ENCODE results near the gene HRAS. TPM values are rescaled to one million over a fixed set of nuclear protein-coding genes. Genes with fewer than 3 reads are reported as not detected.

HRAS gene
- total RNA-seq, 2 donors from 2014 or later, result 29.5 to 73.2 TPM

DNA sequence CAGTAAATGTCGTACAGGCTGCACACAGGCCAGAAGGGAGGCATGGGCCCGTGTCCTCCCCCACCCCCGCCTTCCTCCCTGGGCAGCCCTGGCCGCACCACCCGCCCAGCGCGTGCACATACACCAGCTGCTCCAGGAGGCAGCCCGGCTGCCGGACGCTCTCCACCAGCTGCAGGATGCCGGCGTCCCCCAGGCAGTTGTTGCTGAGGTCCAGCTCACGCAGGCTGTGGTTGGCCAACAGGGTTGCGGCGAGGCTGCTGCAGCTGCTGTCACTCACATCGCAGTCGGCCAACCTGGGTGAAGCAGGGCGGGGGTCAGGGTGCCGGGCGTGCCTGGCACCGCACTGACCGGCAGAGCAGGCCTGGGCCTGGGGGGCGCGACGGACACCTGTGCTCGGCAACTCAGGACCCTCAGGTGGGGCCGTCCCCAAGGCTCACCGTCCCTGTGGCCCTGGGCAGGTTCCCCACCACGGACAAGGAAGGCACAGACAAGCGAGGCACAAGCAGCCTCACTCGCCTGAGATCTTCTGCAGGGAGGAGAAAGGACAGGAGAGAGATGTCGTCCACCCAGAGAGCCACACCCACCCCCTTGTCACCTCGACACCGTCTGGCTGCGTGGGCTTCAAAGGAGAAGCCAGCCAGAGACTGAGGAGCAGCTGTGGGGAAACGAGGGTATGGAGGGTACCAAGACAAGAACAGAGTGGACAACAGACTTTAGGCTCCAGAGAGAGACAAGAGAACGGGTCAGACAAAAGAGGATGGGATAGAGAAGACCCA is 40.4 kb downstream of the HRAS start:
- ATAC-seq (replicated peaks), result no peak
- Mint-ChIP-seq H3K4me3 (no peak overlapping the region), H3K27ac (no peak overlapping the region), H3K36me3 (ENCODE audit: low read depth) (peaks cover 53% of the 10 kb centered on the region), H3K4me1 (peaks cover 5% of the 10 kb centered on the region), H3K27me3 (no peaks in the 10 kb centered on the region), H3K9me3 (no peaks in the 10 kb centered on the region)

DNA sequence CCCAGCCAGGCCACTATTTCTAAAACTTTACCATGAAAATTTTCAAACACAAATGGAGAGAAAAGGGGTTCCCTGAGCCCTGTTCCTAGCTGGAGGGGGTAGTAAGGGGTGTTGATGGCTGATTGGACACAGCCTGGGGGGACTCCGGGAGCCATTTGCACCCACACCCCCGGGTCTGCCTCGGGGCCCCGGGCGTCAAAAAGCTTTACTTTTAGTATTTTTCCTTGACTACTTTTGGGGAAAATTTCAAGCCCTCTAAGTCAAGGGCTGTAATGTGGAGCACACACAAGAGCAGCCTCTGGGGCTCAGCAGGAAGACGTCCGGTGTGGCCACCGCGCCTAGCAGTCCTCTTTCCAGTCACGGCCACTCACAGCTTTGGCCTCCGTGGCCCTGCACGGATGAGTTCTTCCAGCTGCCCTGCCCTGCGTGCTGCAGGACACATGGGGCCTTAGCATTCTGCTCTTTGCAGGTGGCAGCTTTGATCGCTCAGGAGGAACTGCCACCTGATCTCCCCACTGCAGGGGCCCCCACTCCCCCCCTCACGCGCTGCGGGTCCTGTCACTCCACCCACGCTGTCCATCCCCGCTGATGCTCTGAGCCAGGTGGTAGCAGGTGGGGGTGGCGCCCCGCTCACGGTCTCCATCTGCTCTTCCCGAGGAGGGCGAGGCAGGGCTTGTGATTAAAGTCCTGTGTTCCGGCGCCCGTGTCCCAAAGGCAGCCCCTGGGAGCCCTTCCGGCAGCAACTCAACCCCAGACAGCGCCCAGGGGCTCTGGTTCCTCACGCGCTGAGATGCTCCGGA is 42.7 kb downstream of the HRAS start:
- peaks cover 33% of the 10 kb centered on the region for H3K36me3 Mint-ChIP-seq (ENCODE audit: low read depth)
- peaks cover 4% of the 10 kb centered on the region for H3K4me1 Mint-ChIP-seq
- H3K27ac Mint-ChIP-seq, result no peak overlapping the region
- H3K9me3 Mint-ChIP-seq, result no peaks in the 10 kb centered on the region
- ATAC-seq (replicated peaks), result no peak
- H3K4me3 Mint-ChIP-seq, result no peak overlapping the region
- no peaks in the 10 kb centered on the region for H3K27me3 Mint-ChIP-seq

- H3K27me3 Mint-ChIP-seq, result no peaks in the 10 kb centered on the region
- no peak overlapping the region for H3K27ac Mint-ChIP-seq
- H3K9me3 Mint-ChIP-seq, result no peaks in the 10 kb centered on the region
- peaks cover 20% of the 10 kb centered on the region for H3K36me3 Mint-ChIP-seq (ENCODE audit: low read depth)
- H3K4me1 Mint-ChIP-seq, result no peaks in the 10 kb centered on the region
- ATAC-seq (replicated peaks), result no peak
- H3K4me3 Mint-ChIP-seq, result no peak overlapping the region
These were observed 44.0 kb downstream of the HRAS start for GRCh38 chr11:491358-491757.

GRCh38 chr11:490930-491260 is 44.5 kb downstream of the HRAS start:
- Mint-ChIP-seq H3K9me3 (no peaks in the 10 kb centered on the region), H3K27ac (no peak overlapping the region), H3K4me3 (no peak overlapping the region), H3K4me1 (no peaks in the 10 kb centered on the region), H3K36me3 (ENCODE audit: low read depth) (peaks cover 16% of the 10 kb centered on the region), H3K27me3 (no peaks in the 10 kb centered on the region)
- no peak for ATAC-seq (replicated peaks)

DNA sequence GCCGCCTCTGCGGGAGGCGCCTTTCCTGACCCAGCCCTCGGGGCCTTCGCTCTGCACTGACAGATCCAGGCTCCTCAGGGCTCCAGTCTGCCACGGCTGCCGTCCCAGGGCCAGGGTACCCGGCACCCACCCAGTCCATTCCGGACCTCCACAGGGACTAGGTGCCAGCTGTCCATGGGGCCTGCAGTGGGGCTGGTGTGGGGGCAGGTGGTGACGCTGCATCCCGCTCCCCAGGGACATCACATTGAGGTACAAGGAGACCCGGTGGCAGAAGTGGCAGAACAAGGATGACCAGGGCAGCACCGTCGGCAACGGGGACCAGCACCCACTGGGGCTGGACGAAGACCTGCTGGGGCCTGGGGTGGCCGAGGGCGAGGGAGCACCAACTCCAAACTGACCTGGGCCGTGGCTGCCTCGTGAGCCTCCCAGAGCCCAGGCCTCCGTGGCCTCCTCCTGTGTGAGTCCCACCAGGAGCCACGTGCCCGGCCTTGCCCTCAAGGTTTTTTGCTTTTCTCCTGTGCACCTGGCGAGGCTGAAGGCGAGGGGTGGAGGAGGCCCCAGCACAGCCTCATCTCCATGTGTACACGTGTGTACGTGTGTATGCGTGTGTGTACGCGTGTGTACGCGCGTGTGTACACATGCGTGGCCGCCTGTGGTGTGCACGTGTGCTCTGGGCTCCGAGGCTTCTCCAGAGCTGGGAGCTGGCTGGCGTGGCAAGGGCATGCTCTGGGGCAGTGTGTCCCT is 45.0 kb downstream of the HRAS start:
- Mint-ChIP-seq H3K27me3 (no peaks in the 10 kb centered on the region), H3K27ac (no peak overlapping the region), H3K36me3 (ENCODE audit: low read depth) (peaks cover 10% of the 10 kb centered on the region), H3K4me1 (no peaks in the 10 kb centered on the region), H3K9me3 (no peaks in the 10 kb centered on the region), H3K4me3 (no peak overlapping the region)
- no peak for ATAC-seq (replicated peaks)

DNA sequence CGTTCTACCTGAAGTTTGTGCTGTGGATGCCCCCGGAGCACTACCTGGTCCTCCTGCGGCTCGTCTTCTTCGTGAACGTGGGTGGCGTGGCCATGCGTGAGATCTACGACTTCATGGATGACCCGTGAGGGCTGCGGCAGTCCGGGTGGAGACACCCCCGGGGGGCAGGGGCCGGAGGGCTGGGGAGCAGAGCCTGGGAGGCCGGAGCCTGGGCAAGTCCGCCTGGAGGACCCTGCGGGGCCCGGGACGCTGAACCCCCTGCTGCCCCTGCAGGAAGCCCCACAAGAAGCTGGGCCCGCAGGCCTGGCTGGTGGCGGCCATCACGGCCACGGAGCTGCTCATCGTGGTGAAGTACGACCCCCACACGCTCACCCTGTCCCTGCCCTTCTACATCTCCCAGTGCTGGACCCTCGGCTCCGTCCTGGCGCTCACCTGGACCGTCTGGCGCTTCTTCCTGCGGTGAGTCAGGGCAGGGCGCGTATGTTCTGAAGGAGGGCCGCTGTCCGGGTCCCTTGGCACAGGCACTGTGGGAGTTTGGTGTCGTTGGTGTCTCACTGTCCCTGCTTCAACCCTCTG is 45.7 kb downstream of the HRAS start:
- no peaks in the 10 kb centered on the region for H3K9me3 Mint-ChIP-seq
- peaks cover 5% of the 10 kb centered on the region for H3K36me3 Mint-ChIP-seq (ENCODE audit: low read depth)
- no peak for ATAC-seq (replicated peaks)
- H3K27ac Mint-ChIP-seq, result no peak overlapping the region
- H3K4me1 Mint-ChIP-seq, result no peaks in the 10 kb centered on the region
- no peaks in the 10 kb centered on the region for H3K27me3 Mint-ChIP-seq
- no peak overlapping the region for H3K4me3 Mint-ChIP-seq

DNA sequence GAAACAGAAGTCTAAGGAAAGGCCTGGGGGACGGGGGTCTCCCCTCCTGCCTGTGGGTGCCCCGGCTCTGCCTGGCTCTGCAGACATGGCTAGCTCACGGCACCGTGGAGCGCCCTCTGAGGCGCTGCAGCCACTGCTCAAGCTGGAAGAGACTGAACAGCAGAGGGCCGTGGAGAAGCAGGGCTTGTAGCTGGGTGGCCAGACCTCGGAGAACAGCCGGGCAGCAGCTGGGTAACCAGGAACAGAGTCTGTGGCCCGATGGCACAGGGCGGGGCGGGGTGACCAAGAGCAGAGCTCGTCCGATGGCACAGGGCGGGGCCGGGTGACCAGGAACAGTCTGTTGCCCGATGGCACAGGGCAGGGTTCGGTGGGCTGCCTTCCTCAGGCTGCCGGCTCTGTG is 46.4 kb downstream of the HRAS start:
- Mint-ChIP-seq H3K27me3 (no peaks in the 10 kb centered on the region), H3K4me1 (no peaks in the 10 kb centered on the region), H3K36me3 (ENCODE audit: low read depth) (no peaks in the 10 kb centered on the region), H3K9me3 (no peaks in the 10 kb centered on the region), H3K27ac (no peak overlapping the region), H3K4me3 (no peak overlapping the region)
- ATAC-seq (replicated peaks), result no peak

- no peaks in the 10 kb centered on the region for H3K4me1 Mint-ChIP-seq
- no peak for ATAC-seq (replicated peaks)
- no peak overlapping the region for H3K27ac Mint-ChIP-seq
- no peaks in the 10 kb centered on the region for H3K9me3 Mint-ChIP-seq
- H3K36me3 Mint-ChIP-seq (ENCODE audit: low read depth), result no peaks in the 10 kb centered on the region
- H3K27me3 Mint-ChIP-seq, result no peaks in the 10 kb centered on the region
- no peak overlapping the region for H3K4me3 Mint-ChIP-seq
These were observed 46.8 kb downstream of the HRAS start for GRCh38 chr11:488579-488978.

GRCh38 chr11:488062-488461 is 47.3 kb downstream of the HRAS start:
- no peak for ATAC-seq (replicated peaks)
- Mint-ChIP-seq H3K36me3 (ENCODE audit: low read depth) (no peaks in the 10 kb centered on the region), H3K4me3 (no peak overlapping the region), H3K27ac (no peak overlapping the region), H3K4me1 (no peaks in the 10 kb centered on the region), H3K27me3 (no peaks in the 10 kb centered on the region), H3K9me3 (no peaks in the 10 kb centered on the region)

DNA sequence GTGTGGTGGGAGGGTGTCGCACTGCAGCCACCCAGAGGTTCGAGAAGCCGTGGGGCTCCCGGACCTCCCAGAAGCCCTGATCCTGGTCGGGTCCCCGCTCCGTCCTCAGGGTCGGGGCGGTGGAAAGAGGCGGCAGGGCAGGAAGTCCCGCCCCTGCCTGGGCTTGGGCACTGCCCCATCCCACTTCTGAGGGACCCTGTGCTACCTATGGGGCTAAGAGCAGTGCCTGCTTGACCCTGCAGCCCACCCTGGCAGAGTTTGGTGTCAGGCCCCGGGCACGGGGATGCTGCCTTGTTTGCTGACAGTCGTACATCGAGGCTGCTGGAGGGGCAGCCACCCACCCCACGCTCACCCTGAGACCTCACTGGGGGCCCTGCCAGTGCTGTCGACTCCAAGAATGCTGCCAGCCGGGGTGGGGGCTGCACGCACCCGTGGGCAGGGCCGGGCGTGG is 47.8 kb downstream of the HRAS start:
- no peaks in the 10 kb centered on the region for H3K9me3 Mint-ChIP-seq
- no peaks in the 10 kb centered on the region for H3K36me3 Mint-ChIP-seq (ENCODE audit: low read depth)
- H3K27me3 Mint-ChIP-seq, result no peaks in the 10 kb centered on the region
- H3K4me1 Mint-ChIP-seq, result no peaks in the 10 kb centered on the region
- H3K27ac Mint-ChIP-seq, result no peak overlapping the region
- H3K4me3 Mint-ChIP-seq, result no peak overlapping the region
- no peak for ATAC-seq (replicated peaks)

DNA sequence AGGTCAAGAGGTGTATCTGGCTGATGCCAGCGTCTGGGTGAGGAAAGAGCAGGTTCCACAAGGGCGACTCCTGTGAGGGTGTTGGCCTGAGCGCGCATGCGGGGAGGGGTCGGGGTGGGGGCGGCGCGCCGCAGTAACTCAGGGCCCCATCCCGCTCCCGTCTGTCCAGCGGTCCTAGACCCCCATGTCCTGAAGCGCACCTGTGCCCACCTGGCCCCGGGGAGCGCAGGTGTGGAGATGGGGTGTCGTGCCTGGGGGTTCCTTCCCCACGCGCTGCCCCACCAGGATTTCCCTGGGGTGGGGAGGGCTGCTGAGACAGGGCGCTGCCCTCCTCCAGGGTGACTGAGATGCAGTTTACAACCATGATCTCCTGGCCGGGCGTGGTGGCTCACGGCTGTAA is 49.2 kb downstream of the HRAS start:
- Mint-ChIP-seq H3K4me3 (no peak overlapping the region), H3K27ac (no peak overlapping the region), H3K9me3 (no peaks in the 10 kb centered on the region), H3K36me3 (ENCODE audit: low read depth) (no peaks in the 10 kb centered on the region), H3K27me3 (no peaks in the 10 kb centered on the region), H3K4me1 (no peaks in the 10 kb centered on the region)
- ATAC-seq (replicated peaks), result no peak

- H3K27me3 Mint-ChIP-seq, result no peaks in the 10 kb centered on the region
- no peak overlapping the region for H3K27ac Mint-ChIP-seq
- H3K4me3 Mint-ChIP-seq, result no peak overlapping the region
- no peaks in the 10 kb centered on the region for H3K4me1 Mint-ChIP-seq
- H3K36me3 Mint-ChIP-seq (ENCODE audit: low read depth), result no peaks in the 10 kb centered on the region
- ATAC-seq (replicated peaks), result no peak
- H3K9me3 Mint-ChIP-seq, result no peaks in the 10 kb centered on the region
These were observed 50.8 kb downstream of the HRAS start for GRCh38 chr11:484616-485015.
